Embryonic facial prominence (tissue), 1 donor: ENCODE data around the gene LRCOL1.
"Not testable (repeated sequence)": the region's sequence is repeated elsewhere in the genome, so short reads cannot be mapped to it uniquely, and the experiment has no call there.

Source experiments
- DNase-seq: peaks from one replicate; pipeline ENCODE4 v3.0.0-alpha.2; 2016; ENCODE audit errors: extremely low spot score

LRCOL1 gene

DNA sequence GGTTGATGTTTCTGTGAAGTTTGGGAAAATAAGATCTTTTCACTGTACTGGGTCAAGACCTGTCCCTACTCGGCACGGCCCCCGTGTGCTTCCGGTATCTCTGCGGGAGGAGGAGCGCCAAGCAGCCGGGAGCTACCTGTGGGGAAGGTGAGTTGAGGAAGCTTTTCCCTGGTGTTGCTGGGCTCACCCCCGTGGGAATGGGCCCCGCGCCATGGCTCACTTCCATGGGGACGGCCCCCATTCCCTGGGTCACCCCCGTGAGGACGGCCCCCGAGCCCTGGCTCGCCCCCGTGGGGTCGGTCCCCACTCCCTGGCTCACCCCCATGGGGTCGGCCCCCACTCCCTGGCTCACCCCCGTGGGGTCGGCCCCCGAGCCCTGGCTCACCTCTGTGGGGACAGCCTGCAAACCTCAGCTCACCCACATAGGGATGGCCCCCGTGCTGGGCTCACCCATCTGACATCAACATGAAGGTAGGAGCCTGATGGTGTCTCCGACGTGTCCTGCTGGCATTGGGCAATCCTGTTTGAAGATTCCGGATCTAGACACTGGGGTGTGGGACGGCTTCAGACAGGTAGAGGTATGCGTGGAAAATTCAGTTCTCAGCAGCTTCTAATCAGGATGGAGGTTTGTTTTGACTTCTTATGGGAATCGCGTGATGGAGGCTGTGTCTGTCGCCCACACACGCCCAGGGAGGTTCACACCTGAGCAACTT, 9.1 kb downstream of the LRCOL1 start:
- no peak for DNase-seq

DNA sequence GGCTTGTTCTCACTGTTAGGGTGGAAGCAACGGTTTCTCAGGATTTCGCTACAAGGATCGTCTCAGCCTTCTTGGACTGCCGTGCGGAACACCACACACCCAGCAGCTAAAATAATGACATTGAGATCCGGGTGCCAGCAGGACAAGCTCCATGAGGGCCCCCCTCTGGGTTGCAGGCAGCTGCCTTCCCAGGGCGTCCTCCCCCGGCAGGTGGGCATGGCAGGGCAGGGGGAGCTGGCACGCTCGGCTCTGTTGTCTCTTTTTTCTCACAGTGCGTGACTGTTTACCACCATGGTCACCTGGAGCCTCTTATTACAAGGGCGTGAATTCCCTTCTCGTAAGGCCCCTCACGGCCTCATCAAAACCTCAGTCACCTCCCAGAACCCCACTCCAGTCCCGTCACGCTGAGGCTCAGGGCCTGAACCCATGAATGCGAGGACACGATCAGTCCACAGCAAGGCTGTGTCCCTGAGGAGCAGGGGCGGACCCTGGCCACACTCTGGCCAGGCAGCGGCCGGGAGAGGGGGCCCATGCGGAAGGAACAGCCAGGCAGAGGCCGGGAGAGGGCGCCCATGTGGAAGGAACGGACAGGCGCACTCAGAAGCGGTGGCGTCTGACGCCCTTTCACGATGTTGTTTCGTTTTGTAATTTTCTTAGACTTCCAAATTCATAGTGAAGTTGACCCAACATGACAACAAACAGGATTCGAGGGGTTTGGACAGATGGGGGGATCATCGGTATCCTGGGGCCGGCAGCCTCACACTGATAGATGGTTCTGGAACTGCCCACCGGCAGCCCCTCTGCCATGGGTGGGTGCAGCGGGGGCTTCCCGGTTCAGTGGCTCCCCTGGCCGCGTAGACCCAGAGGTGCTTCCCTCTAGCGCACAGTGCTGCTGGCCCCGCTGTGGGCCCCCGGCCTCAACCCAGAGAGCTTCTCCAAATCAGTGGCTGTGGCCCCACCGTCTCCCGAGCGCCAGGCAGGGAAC, 10.0 kb downstream of the LRCOL1 start:
- peak; percentile 42 for DNase-seq

DNA sequence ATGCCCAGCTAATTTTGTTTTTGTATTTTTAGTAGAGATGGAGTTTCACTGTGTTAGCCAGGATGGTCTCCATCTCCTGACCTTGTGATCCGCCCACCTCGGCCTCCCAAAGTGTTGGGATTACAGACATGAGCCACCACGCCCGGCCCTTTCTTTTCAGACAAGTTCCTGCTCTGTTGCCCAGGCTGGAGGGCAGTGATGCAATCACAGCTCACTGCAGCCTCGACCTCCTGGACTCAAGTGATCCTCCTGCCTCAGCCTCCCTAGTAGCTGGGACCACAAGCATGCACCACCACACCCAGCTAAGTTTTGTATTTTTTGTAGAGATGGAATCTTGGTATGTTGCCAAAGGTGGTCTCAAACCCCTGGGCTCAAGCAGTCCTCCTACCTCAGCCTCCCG, 10.9 kb downstream of the LRCOL1 start:
- not testable (repeated sequence) for DNase-seq

DNA sequence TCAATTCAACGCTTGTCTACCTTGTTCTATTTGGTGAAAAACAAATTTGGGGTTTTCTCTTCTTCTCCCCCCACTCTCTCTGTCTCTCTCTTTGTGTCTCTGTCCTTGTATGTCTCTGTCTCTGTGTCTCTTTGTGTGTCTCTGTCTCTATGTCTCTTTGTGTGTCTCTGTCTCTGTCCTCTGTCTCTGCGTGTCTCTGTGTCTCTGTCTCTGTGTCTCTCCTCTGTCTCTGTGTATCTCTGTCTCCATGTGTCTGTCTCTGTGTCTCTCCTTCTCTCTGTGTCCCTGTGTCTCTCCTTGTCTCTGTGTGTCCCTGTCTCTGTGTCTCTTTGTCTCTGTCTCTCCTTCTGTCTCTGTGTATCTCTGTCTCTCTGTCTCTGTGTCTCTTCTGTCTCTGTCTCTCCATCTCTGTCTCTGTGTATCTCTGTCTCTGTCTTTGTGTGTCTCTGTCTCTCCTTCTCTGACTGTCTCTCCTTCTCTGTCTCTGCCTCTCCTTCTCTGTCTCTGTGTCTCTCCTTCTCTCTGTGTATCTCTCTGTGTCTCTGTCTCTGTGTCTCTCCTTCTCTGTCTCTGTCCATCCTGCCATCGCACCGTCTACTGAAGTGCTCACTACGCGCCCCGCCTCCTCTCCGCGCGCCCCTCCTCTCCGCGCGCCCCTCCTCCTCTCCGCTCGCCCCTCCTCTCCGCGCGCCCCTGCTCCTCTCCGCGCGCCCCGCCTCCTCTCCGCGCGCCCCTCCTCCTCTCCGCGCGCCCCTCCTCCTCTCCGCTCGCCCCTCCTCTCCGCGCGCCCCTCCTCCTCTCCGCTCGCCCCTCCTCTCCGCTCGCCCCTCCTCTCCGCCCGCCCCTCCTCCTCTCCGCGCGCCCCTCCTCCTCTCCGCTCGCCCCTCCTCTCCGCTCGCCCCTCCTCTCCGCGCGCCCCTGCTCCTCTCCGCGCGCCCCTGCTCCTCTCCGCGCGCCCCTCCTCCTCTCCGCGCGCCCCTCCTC, 12.8 kb downstream of the LRCOL1 start:
- DNase-seq = peak; percentile 45

DNA sequence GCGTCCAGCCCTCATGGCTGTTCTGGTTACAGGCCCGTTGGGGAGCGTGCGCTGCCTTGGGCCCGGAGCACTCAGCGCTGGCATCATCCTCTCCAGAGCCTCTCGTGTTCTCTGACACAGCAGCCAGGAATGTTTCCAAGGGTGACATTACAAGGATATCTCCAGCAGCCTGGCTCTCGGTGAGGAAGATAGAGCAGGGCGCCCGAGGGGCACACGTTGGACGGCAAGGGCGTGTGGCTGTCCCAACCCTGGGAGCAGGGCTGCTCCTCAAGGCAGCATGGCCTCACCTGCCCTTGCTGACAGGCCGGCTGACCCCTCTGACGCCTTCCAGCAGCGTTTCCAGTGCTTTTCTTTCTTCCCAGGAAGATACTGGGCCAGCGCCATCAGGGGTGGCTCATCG, 14.4 kb downstream of the LRCOL1 start:
- no peak for DNase-seq

DNA sequence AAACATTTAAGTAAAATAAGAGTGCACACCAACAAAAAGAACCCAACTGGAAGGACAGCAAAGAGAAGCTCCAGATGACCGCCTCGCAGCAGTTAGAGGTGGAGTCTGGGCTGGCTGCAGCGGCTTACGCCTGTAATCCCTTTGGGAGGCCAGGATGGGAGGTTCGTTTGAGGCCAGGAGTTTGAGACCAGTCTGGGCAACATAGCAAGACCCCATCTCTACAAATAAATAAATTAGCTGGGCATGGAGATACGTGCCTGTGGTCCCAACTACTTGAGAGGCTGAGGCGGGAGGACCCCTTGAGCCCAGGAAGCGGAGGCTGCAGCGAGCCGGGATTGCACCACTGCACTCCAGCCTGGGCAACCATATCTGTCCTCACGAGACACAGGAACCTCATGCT, 15.2 kb downstream of the LRCOL1 start:
- DNase-seq = no peak

DNA sequence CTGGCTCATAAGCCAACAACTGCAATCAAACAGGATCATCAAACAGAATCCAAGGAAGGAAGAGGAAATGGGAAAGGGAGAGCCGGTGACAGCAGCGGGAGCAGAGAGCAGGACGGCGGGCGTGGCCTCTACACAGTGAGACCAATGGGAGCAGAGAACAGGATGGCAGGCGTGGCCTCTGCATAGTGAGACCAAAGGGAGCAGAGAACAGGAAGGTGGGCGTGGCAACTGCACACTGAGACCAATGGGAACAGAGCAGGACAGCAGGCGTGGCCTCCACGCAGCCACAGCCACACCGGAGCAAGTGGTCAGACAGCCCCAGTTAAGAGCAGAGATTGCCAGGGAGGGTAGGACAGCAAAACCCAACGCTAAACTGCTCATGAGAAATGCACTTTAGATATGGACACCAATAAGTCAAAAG, 16.4 kb downstream of the LRCOL1 start:
- DNase-seq = peak; percentile 64

DNA sequence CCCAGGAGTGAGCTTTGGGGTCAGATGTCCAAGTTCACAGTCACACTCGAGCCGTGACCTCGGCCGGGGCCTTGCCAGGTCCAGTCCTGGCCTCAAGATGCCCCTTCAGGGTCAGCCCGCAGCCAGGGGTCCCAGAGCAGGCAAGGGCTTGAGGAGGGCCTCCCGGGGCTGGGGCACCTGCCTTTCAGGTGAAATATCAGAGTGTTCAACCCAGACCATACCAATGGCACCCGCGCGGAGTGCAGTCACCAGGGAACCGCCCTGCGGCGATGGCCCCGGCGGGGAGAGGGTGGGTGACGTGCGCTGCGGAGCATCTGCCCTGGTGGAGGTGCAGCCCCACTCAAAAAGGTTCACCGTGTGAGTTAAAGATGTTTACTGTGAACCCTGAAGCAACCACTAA, 16.9 kb downstream of the LRCOL1 start:
- no peak for DNase-seq

DNA sequence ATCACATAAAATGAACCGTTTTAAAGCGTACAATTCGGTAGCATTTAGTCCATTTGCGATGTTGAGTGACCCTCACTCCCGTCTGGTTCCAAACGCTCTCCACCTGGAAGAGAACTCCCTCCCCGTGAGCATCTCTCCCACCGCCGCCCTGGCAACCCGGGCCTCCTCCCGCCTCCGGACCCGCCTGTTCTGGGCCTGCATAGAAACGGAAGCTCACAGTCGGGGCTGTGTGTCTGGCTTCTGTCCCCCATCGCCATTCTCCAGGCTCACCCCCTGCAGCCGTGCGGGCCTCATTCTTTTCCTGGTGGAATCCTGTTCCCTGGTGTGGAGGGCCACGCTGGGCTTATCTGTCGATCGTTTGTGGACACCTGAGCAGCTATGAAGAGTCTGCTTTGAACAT, 17.3 kb downstream of the LRCOL1 start:
- no peak for DNase-seq

DNA sequence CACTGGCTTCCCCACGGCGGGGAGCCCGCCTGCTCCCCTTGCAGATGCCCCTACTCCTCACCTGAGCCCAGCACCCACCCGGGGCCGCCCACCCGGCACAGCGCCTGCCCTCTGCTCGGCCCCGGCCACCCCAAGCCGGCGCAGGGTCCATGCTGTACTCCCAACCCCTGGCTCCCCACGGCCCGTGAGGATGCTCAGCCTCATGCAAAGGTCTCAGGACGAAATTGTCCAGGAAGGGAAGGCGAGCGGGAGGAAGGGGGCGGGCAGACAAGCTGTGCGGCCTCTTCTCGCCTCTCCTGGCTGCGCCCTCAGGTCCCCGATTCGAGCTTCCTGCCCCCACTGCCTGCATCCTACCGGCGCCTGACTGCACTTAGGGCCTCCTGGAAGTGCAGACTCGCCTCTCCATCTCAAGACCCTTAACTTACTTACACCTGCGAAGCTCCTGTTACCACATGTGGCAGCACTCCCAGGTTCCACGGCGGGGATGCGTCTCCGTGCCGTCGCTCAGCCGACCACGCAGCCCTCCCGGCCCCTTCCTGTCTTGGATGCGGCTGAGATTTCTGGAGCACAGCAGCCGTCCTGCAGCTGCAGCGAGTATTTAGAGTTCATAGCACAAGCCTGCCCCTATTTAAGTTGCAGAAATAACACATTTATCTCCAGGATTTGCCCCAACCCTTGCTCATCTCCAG, 18.0 kb downstream of the LRCOL1 start:
- DNase-seq = no peak

DNA sequence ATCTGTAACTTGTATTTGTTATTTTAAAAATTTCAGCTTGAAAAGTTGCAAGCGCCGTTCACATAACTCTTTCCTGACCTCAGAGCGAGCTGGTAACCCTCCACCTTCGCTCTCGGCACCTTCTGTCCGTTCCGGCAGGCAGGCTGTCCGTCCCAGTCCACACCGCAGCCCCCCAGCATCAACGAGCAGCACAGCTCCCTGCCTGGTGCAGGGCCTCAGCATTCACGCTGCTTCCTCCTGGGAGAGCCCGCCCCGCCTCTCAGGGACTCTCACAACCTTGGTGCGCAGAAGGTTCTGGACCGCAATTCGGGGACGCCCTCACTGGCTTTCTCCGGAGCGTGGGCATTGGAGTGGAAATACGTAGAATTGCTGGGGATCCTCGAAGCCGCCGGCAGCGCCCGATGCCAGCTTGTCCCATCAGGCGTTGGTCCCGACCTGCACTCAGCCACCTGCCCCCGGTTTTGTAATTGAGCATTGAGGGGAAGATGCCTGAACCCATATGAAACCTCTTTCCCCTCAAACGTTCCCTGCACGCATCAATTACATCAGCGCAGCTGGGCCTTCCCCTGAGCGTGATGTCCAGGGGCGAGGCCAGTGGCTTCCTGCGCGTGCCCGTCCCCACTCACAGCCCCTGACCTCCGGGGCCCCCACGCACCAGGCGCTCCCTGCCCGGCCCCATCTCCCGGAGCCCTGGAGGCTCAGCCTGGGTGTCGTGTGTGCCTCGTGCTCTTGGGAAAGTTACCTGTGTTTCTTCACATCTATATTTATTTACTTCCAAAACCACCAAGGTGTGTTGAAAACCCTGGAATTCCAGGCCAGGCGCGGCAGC, 19.1 kb downstream of the LRCOL1 start:
- DNase-seq = no peak

DNA sequence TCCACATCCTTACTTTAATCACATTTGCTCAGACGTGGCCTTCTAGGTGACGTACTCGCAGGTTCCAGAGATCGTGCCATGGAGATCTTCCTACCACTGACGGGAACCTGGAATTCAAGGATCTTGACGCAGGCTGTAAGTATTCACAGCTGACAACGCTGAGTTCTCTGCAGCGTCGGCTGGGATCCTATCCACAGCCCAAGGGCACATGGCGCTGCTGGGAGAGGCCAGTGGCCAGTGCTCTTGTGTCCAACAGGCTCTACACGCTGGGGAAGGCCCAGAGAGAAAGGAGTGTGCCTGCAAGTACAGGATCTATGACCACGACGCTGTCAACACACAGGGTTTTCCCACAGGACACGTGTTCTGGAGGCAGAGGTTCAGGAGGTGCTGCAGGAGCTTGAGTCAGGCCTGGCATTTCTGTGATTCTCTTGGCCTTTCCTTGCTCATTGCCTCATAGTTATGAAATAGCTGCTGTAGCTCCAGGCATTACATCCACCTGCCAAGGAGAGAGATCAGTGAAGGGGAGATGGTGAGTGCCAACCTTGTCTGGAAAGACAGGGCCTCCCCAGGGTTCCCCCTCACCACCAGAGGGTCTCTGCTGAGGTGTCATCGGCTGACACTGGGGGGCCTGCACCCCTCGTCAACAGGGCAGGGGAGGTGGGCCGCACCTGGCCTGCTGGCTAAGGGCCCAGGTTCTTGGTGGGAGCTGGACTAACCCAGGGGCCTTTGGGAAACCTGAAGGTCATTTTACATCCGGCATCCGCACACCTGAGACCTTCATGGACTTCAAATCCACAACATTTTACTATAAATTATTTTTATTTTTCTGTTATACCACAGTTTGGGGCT, 21.3 kb downstream of the LRCOL1 start:
- no peak for DNase-seq

DNA sequence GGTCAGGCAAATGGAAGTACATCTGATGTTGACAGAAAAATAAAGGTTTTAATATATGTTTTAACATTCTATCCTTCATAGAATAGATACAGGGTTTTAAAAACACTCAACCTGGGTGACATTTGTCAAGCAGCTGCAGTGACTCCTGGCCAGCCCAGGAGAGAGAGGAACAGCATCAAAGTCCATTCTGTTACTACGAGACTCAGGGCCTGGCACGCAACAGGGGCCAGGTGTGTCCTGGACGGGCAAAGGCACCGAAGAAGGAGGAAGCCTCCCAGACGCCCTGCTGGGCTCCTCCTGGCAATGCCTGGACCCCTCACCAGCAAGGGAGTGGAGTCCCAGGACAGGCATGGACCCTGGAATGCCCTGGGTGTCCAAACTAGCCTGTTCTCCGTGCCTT, 22.1 kb downstream of the LRCOL1 start:
- DNase-seq = no peak

DNA sequence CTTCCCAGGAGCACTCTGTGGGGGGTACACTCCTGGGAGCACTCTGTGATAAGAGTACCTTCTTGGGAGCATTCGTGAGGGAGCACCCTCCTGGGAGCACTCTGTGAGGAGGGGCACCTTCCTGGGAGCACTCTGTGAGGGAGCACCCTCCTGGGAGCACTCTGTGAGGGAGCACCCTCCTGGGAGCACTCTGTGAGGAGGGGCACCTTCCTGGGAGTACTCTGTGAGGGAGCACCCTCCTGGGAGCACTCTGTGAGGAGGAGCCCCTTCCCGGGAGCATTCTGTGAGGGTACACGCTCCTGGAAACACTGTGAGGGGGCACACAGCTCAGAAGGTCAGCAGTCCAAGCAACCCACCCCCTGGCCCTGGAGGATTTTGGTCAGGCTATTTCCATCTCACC, 22.6 kb downstream of the LRCOL1 start:
- DNase-seq = no peak

DNA sequence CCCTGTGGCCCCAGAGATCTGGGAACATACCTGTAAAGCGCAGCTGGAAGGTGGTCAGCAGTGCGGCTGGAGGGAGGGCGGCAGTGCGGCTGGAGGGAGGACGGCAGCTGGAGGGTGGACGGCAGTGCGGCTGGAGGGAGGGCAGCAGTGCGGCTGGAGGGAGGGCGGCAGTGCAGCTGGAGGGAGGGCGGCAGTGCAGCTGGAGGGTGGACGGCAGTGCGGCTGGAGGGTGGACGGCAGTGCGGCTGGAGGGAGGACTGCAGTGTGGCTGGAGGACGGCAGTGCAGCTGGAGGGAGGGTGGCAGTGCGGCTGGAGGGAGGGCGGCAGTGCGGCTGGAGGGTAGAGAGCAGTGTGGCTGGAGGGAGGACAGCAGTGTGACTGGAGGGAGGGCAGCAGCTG, 23.5 kb downstream of the LRCOL1 start:
- DNase-seq = no peak

DNA sequence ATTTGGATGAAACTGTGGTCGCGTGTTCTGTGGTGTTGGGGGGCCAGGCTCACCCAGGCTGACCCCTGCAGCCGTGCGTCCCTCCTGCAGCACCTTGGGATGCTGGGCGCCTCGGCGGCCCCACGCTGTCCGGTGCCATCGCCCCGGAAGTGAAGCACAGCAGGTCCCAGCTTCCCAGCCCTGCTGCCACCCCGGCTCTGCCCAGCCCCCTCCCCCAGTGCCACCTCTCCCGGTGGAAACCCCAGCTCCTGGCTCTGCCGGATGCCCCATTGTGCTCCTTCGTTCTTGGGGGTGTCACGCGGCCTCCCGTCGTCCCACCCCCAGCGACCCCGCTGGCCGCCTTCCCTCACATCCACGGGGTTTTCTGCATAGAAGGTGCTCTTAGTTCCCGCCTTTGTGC, 25.2 kb downstream of the LRCOL1 start:
- DNase-seq = no peak

DNA sequence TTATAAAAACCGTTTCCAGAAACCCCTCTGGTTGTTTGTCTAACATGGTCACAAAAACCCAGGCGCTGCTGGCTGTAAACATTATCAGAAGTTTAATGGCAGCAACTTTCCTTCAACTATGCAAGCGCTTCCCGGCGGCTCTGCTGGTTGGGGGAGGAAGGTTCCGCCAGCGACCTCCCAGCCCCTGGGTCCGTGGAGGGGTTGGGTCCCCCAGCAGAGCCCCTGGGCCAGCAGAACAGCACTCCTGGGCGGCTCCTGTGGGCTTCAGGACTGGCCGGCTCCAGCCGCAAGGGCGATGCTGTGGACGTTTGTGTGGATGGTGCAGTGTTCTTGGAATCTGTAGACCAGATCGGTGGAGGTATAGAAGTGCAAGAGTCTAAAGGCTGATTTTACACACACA, 26.0 kb downstream of the LRCOL1 start:
- DNase-seq = no peak

DNA sequence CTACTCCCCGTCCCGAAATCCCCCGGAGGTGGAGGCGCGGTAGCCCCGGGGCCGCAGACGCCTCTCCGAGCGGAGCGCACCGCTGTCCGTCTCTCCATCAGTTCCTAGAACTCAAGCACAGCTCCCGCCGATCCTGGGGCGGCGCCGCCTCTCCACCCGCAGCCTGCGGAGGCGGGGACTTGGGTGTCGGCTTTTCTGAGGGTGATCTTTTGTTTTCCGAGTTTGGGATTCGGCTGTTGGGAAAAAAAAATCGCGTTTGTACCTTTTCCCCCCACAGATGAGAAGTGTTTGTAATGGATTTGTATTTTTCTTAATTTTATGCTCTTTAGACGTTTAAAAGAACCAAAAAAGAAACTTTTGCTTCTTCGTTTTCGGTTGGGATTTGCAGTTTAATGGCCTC, 26.6 kb downstream of the LRCOL1 start:
- DNase-seq = no peak

DNA sequence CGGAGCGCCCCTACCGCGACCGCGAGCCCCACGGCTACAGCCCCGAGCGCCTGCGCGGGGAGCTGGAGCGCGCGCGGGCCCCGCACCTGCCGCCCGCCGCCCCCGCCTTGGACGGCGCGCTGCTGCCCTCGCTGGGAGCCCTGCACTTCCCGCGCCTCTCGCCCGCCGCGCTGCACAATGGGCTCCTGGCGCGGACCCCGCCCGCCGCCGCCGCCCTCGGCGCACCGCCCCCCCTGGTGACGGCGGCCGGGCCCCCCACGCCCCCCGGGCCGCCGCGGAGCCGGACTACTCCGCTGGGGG, 27.0 kb downstream of the LRCOL1 start:
- DNase-seq = no peak
